Activated CD8-positive, alpha-beta memory T cell treated with anti-CD3 and anti-CD28 coated beads, Interleukin-2, amount 10 ng/mL, durations not matched to agents 7 days and 5 days (primary cell): ENCODE measurements around the gene ACAP3. TPM values are rescaled to one million over a fixed set of nuclear protein-coding genes. Genes with fewer than 3 reads are reported as not detected.

Experiments
- ATAC-seq: fragments of 150-1000 bp; cut with Tn5 transposase; one replicate; pipeline ENCODE4 v1.10.0; 2021; ENCODE audit warnings: moderate library complexity
- CTCF ChIA-PET: fragments of 350-600 bp; sonication (Branson Sonifier 250); formaldehyde crosslinking; loops from one replicate; lab custom pipeline; 2021; ENCODE audit warnings: antibody characterized with exemption; lab: Charles Lee
- DNase-seq: peaks from one replicate; pipeline ENCODE4 v3.0.0-alpha.2; 2020
- H3K27ac Mint-ChIP-seq: one replicate; pipeline ENCODE4 v1.8.0; 2021; ENCODE audit warnings: mild to moderate bottlenecking, mixed read lengths
- H3K27me3 Mint-ChIP-seq: one replicate; pipeline ENCODE4 v1.8.0; 2021; ENCODE audit warnings: mixed read lengths
- H3K36me3 Mint-ChIP-seq: one replicate; pipeline ENCODE4 v1.8.0; 2021; ENCODE audit warnings: mild to moderate bottlenecking, mixed read lengths
- H3K4me1 Mint-ChIP-seq: one replicate; pipeline ENCODE4 v1.8.0; 2021; ENCODE audit warnings: mixed read lengths
- H3K4me3 Mint-ChIP-seq: one replicate; pipeline ENCODE4 v1.8.0; 2021; ENCODE audit warnings: mild to moderate bottlenecking, moderate library complexity, mixed read lengths
- H3K9me3 Mint-ChIP-seq: one replicate; pipeline ENCODE4 v1.8.0; 2022; ENCODE audit warnings: low read depth, mixed read lengths
- total RNA-seq, 2 experiments: library from RNA; stranded (reverse); gene quantifications; one replicate each; pipeline ENCODE4 v1.2.3, GENCODE V29; 2021

The ACAP3 gene
- total RNA-seq, 2 experiments from 2014 or later, result 71.7 to 99.9 TPM

GRCh38 chr1:1311107-1312104, 3.7 kb upstream of the ACAP3 start:
- peaks cover 8% of the 10 kb centered on the region for H3K36me3 Mint-ChIP-seq
- ATAC-seq, result no peak
- no peaks in the 10 kb centered on the region for H3K27me3 Mint-ChIP-seq
- H3K4me1 Mint-ChIP-seq, result peaks cover 12% of the 10 kb centered on the region
- no peak for DNase-seq
- CTCF ChIA-PET, result no interaction called here
- H3K27ac Mint-ChIP-seq, result no peak overlapping the region
- H3K4me3 Mint-ChIP-seq, result no peak overlapping the region
- H3K9me3 Mint-ChIP-seq, result no peaks in the 10 kb centered on the region

GRCh38 chr1:1310476-1311053, 2.8 kb upstream of the ACAP3 start:
- Mint-ChIP-seq H3K27ac (no peak overlapping the region), H3K9me3 (no peaks in the 10 kb centered on the region), H3K4me3 (no peak overlapping the region), H3K36me3 (peaks cover 6% of the 10 kb centered on the region), H3K4me1 (peaks cover 19% of the 10 kb centered on the region), H3K27me3 (no peaks in the 10 kb centered on the region)
- DNase-seq, result no peak
- CTCF ChIA-PET, result no interaction called here
- ATAC-seq, result no peak

- Mint-ChIP-seq H3K27me3 (no peaks in the 10 kb centered on the region), H3K9me3 (no peaks in the 10 kb centered on the region), H3K4me1 (peaks cover 21% of the 10 kb centered on the region), H3K27ac (no peak overlapping the region), H3K4me3 (peak overlapping the region; percentile 77), H3K36me3 (peaks cover 6% of the 10 kb centered on the region)
- ATAC-seq (no peak), DNase-seq (no peak)
- CTCF ChIA-PET, result interaction anchor here (0.9 kb wide), 1 partner anchor 61 kb away, joined by 3 read pairs; no protein-coding TSS in a partner anchor
These were observed 2.3 kb upstream of the ACAP3 start for GRCh38 chr1:1310109-1310385.

GRCh38 chr1:1309251-1310108, 1.8 kb upstream of the ACAP3 start:
- Mint-ChIP-seq H3K4me1 (peaks cover 23% of the 10 kb centered on the region), H3K27me3 (no peaks in the 10 kb centered on the region), H3K4me3 (peak overlapping the region; percentile 77), H3K9me3 (no peaks in the 10 kb centered on the region), H3K27ac (peak overlapping the region; percentile 19), H3K36me3 (peaks cover 6% of the 10 kb centered on the region)
- ATAC-seq, result no peak
- DNase-seq, result peak; percentile 53
- CTCF ChIA-PET, result interaction anchor here (0.9 to 1.0 kb wide), 2 partner anchors 10 to 62 kb away, joined by 3 read pairs; no protein-coding TSS in a partner anchor

- peak overlapping the region; percentile 77 for H3K4me3 Mint-ChIP-seq
- no peaks in the 10 kb centered on the region for H3K27me3 Mint-ChIP-seq
- no peaks in the 10 kb centered on the region for H3K9me3 Mint-ChIP-seq
- no peak for ATAC-seq
- peaks cover 24% of the 10 kb centered on the region for H3K4me1 Mint-ChIP-seq
- DNase-seq, result no peak
- peak overlapping the region; percentile 74 for H3K27ac Mint-ChIP-seq
- H3K36me3 Mint-ChIP-seq, result peaks cover 5% of the 10 kb centered on the region
- CTCF ChIA-PET, result interaction anchor here (1.0 kb wide), 1 partner anchor 11 kb away, joined by 3 read pairs; no protein-coding TSS in a partner anchor
These were observed 1.1 kb upstream of the ACAP3 start for GRCh38 chr1:1308756-1309250.

- Mint-ChIP-seq H3K4me3 (peak overlapping the region; percentile 85), H3K4me1 (peaks cover 24% of the 10 kb centered on the region)
These were observed 338 bp downstream of the ACAP3 start for GRCh38 chr1:1307261-1307922.

GRCh38 chr1:1306661-1307260, 969 bp downstream of the ACAP3 start:
- Mint-ChIP-seq H3K9me3 (no peaks in the 10 kb centered on the region), H3K27ac (peak overlapping the region; percentile 92), H3K36me3 (no peaks in the 10 kb centered on the region), H3K4me3 (peak overlapping the region; percentile 85), H3K27me3 (no peaks in the 10 kb centered on the region), H3K4me1 (peaks cover 24% of the 10 kb centered on the region)
- CTCF ChIA-PET, result interaction anchor here (0.7 to 1.1 kb wide), 3 partner anchors 41 to 293 kb away, joined by 3 to 4 read pairs (median 3); partner anchors contain the start of gene ISG15
- ATAC-seq, result no peak
- no peak for DNase-seq

More at GRCh38 chr1:1307261-1307922, 338 bp downstream of the ACAP3 start:
- DNase-seq (no peak), ATAC-seq (peak; percentile 1)
- no peaks in the 10 kb centered on the region for H3K36me3 Mint-ChIP-seq
- H3K9me3 Mint-ChIP-seq, result no peaks in the 10 kb centered on the region
- CTCF ChIA-PET, result interaction anchor here (0.7 to 1.1 kb wide), 3 partner anchors 41 to 294 kb away, joined by 3 to 4 read pairs (median 3); partner anchors contain the start of gene ISG15
- peak overlapping the region; percentile 92 for H3K27ac Mint-ChIP-seq
- no peaks in the 10 kb centered on the region for H3K27me3 Mint-ChIP-seq

GRCh38 chr1:1306070-1306660, 1.6 kb downstream of the ACAP3 start:
- Mint-ChIP-seq H3K4me1 (peaks cover 24% of the 10 kb centered on the region), H3K4me3 (peak overlapping the region; percentile 85), H3K36me3 (no peaks in the 10 kb centered on the region), H3K9me3 (no peaks in the 10 kb centered on the region), H3K27ac (peak overlapping the region; percentile 92), H3K27me3 (no peaks in the 10 kb centered on the region)
- ATAC-seq (no peak), DNase-seq (peak; percentile 68)
- CTCF ChIA-PET, result interaction anchor here (1.0 to 2.2 kb wide), 7 partner anchors 42 to 292 kb away, joined by 3 to 20 read pairs (median 5); partner anchors contain the start of genes AURKAIP1 and ISG15

- H3K27ac Mint-ChIP-seq, result peak overlapping the region; percentile 92
- CTCF ChIA-PET, result interaction anchor here (0.6 to 2.2 kb wide), 14 partner anchors 9 to 241 kb away, joined by 3 to 20 read pairs (median 4); partner anchors contain the start of genes AURKAIP1 and CCNL2
- peak; percentile 67 for ATAC-seq
- H3K4me1 Mint-ChIP-seq, result peaks cover 24% of the 10 kb centered on the region
- peak; percentile 91 for DNase-seq
- H3K36me3 Mint-ChIP-seq, result no peaks in the 10 kb centered on the region
- no peaks in the 10 kb centered on the region for H3K27me3 Mint-ChIP-seq
- H3K9me3 Mint-ChIP-seq, result no peaks in the 10 kb centered on the region
- peak overlapping the region; percentile 85 for H3K4me3 Mint-ChIP-seq
These were observed 2.2 kb downstream of the ACAP3 start for GRCh38 chr1:1305300-1306069.

GRCh38 chr1:1304331-1305299, 3.1 kb downstream of the ACAP3 start:
- Mint-ChIP-seq H3K27ac (peak overlapping the region; percentile 92), H3K27me3 (no peaks in the 10 kb centered on the region)

More at GRCh38 chr1:1304331-1305299, 3.1 kb downstream of the ACAP3 start:
- ATAC-seq (no peak), DNase-seq (no peak)
- no peaks in the 10 kb centered on the region for H3K36me3 Mint-ChIP-seq
- H3K4me3 Mint-ChIP-seq, result peak overlapping the region; percentile 85
- CTCF ChIA-PET, result interaction anchor here (0.6 to 2.2 kb wide), 12 partner anchors 8 to 241 kb away, joined by 3 to 20 read pairs (median 5); partner anchors contain the start of genes AURKAIP1 and CCNL2
- H3K9me3 Mint-ChIP-seq, result no peaks in the 10 kb centered on the region
- H3K4me1 Mint-ChIP-seq, result peaks cover 19% of the 10 kb centered on the region
